ENCODE data around the gene TCL1A. TPM values are rescaled to one million over a fixed set of nuclear protein-coding genes. Genes with fewer than 3 reads are reported as not detected.
"Not testable (repeated sequence)": the region's sequence is repeated elsewhere in the genome, so short reads cannot be mapped to it uniquely, and the experiment has no call there.

The TCL1A gene
- total RNA-seq, 4 donors from 2014 or later = 2.6 TPM; not detected in 3

GRCh38 chr14:95668235-95668772, 45.6 kb downstream of the TCL1A start:
- no peaks in the 10 kb centered on the region for H3K36me3 ChIP-seq
- TF ChIP-seq POLR2A (IDR thresholded peaks at IDR 0.05) (no peak), CTCF (IDR thresholded peaks at IDR 0.05) (no peak)
- intact Hi-C loops (cut with DNase I; ENCODE audit: low total_unique reads) = no loop called here
- DNase-seq = no peak
- H3K27me3 ChIP-seq = no peaks in the 10 kb centered on the region
- H3K4me3 ChIP-seq = no peak overlapping the region
- no peaks in the 10 kb centered on the region for H3K4me1 ChIP-seq
- H3K9me3 ChIP-seq = no peaks in the 10 kb centered on the region
- H3K27ac ChIP-seq = no peak overlapping the region

GRCh38 chr14:95667249-95667693, 46.7 kb downstream of the TCL1A start:
- H3K27ac ChIP-seq = no peak overlapping the region
- H3K27me3 ChIP-seq = no peaks in the 10 kb centered on the region
- no peak for DNase-seq
- intact Hi-C loops (cut with DNase I; ENCODE audit: low total_unique reads) = no loop called here
- no peak overlapping the region for H3K4me3 ChIP-seq
- no peaks in the 10 kb centered on the region for H3K36me3 ChIP-seq
- no peaks in the 10 kb centered on the region for H3K4me1 ChIP-seq
- TF ChIP-seq POLR2A (IDR thresholded peaks at IDR 0.05) = no peak
- no peak for TF ChIP-seq CTCF (IDR thresholded peaks at IDR 0.05)
- no peaks in the 10 kb centered on the region for H3K9me3 ChIP-seq

- TF ChIP-seq CTCF (IDR thresholded peaks at IDR 0.05) = no peak
- TF ChIP-seq POLR2A (IDR thresholded peaks at IDR 0.05) = no peak
- no peak overlapping the region for H3K4me3 ChIP-seq
- no peaks in the 10 kb centered on the region for H3K36me3 ChIP-seq
- H3K4me1 ChIP-seq = no peaks in the 10 kb centered on the region
- H3K9me3 ChIP-seq = no peaks in the 10 kb centered on the region
- no peak for DNase-seq
- no peaks in the 10 kb centered on the region for H3K27me3 ChIP-seq
- intact Hi-C loops (cut with DNase I; ENCODE audit: low total_unique reads) = no loop called here
- H3K27ac ChIP-seq = no peak overlapping the region
Observed at GRCh38 chr14:95666450-95666849, 47.5 kb downstream of the TCL1A start.

- H3K9me3 ChIP-seq; H3K4me1 ChIP-seq; H3K27me3 ChIP-seq; H3K36me3 ChIP-seq; H3K27ac ChIP-seq; H3K4me3 ChIP-seq; intact Hi-C loops (cut with DNase I; ENCODE audit: low total_unique reads); DNase-seq: not testable (repeated sequence)
Observed at GRCh38 chr14:95665530-95665929, 48.4 kb downstream of the TCL1A start.

GRCh38 chr14:95664546-95664945, 49.4 kb downstream of the TCL1A start:
- no peak overlapping the region for H3K27ac ChIP-seq
- H3K4me3 ChIP-seq = no peak overlapping the region
- no peaks in the 10 kb centered on the region for H3K27me3 ChIP-seq
- intact Hi-C loops (cut with DNase I; ENCODE audit: low total_unique reads) = no loop called here
- no peaks in the 10 kb centered on the region for H3K9me3 ChIP-seq
- no peaks in the 10 kb centered on the region for H3K36me3 ChIP-seq
- no peak for DNase-seq
- peaks cover 0 to 3% of the 10 kb centered on the region in 2 donors for H3K4me1 ChIP-seq
- TF ChIP-seq POLR2A (IDR thresholded peaks at IDR 0.05) (no peak), CTCF (IDR thresholded peaks at IDR 0.05) (no peak)

- Histone ChIP-seq H3K4me1 (peaks cover 0 to 3% of the 10 kb centered on the region in 2 donors), H3K27ac (no peak overlapping the region), H3K4me3 (no peak overlapping the region), H3K9me3 (no peaks in the 10 kb centered on the region), H3K27me3 (no peaks in the 10 kb centered on the region), H3K36me3 (no peaks in the 10 kb centered on the region)
- TF ChIP-seq CTCF (IDR thresholded peaks at IDR 0.05) (no peak), POLR2A (IDR thresholded peaks at IDR 0.05) (no peak)
- intact Hi-C loops (cut with DNase I; ENCODE audit: low total_unique reads) = no loop called here
- no peak for DNase-seq
Observed at GRCh38 chr14:95664066-95664465, 49.9 kb downstream of the TCL1A start.
